K562 (cell line): ENCODE results near the gene ARL4C. TPM values are rescaled to one million over a fixed set of nuclear protein-coding genes. Genes with fewer than 3 reads are reported as not detected.
A peak's percentile ranks its signal among the peaks of the same experiment; 100 is the strongest.

ENCODE experiments used
- ATAC-seq: fragments of 200-7000 bp; cut with Tn5 transposase; 3 replicates; pipeline ENCODE4 v1.9.1; 2020; ENCODE audit warnings: moderate library complexity
- BruUV-seq: library from RNA; stranded (reverse); fragments of 400-500 nt; replicated peaks from 2 replicates; lab custom pipeline; 2021; lab: Mats Ljungman, UMichigan
- CTCF ChIA-PET: fragments of 300-600 bp; formaldehyde crosslinking; extraction: SDS; loops from one replicate; lab custom pipeline; 2021; ENCODE audit warnings: low intra/inter-chr PET ratio; lab: Yijun Ruan, JAX
- POLR2A ChIA-PET: fragments of 300-600, 350-650 bp; sonication (Branson Sonifier 250); formaldehyde crosslinking; extraction: SDS; loops from one replicate; lab custom pipeline; 2021; ENCODE audit warnings: antibody characterized with exemption, inconsistent platforms; lab: Yijun Ruan, JAX
- DNase-seq, 4 experiments: peaks; one replicate each; pipeline versions ENCODE4 v3.0.0 to v3.0.0-alpha.2; 2011 to 2018; ENCODE audit warnings: low spot score in 3 of 4, mixed read lengths in 3 of 4; ENCODE audit errors: extremely low read depth in 1 of 4
- FAIRE-seq: peaks from 2 replicates; lab custom pipeline; 2011; peaks lifted over from hg19 to GRCh38; lab: Jason Lieb, UNC
- H2AFZ ChIP-seq: 2 replicates; pipeline ENCODE4 v1.6.0; 2011; ENCODE audit warnings: low read depth, low read length, control low read depth, inconsistent platforms
- H3K27ac ChIP-seq: fragments of 200-600 bp; 3 replicates; pipeline ENCODE4 v1.8.0; 2011; ENCODE audit warnings: low read depth, mild to moderate bottlenecking, control low read depth, inconsistent platforms, low read length, moderate library complexity, mixed read lengths; ENCODE audit errors: extremely low read depth
- H3K27me3 ChIP-seq, 2 experiments: fragments of 300-600 bp in 1 of 2; 2 replicates in 1 of 2; 3 replicates in 1 of 2; pipeline versions ENCODE4 v1.6.0 to v1.8.0; 2011; ENCODE audit warnings: inconsistent platforms in 2 of 2, low read length in 2 of 2, mild to moderate bottlenecking in 1 of 2, mixed read lengths in 1 of 2, moderate library complexity in 1 of 2; ENCODE audit not compliant: control insufficient read depth in 2 of 2, insufficient read depth in 2 of 2
- H3K36me3 ChIP-seq: fragments of 300-600 bp; 3 replicates; pipeline ENCODE4 v1.8.0; 2011; ENCODE audit warnings: mild to moderate bottlenecking, low read length, inconsistent platforms; ENCODE audit not compliant: control insufficient read depth, insufficient read depth
- H3K4me1 ChIP-seq, 2 experiments: fragments of 200-600 bp in 1 of 2; replicated peaks in 1 of 2; 2 replicates in 1 of 2; 3 replicates in 1 of 2; pipeline versions ENCODE4 v1.5.1 to v1.8.0; 2011; ENCODE audit warnings: inconsistent platforms in 2 of 2, low read length in 2 of 2, mild to moderate bottlenecking in 1 of 2, mixed read lengths in 1 of 2, moderate library complexity in 1 of 2; ENCODE audit not compliant: control insufficient read depth in 2 of 2, insufficient read depth in 2 of 2
- H3K4me2 ChIP-seq: 2 replicates; pipeline ENCODE4 v1.6.1; 2011; ENCODE audit warnings: low read length, control low read depth, inconsistent platforms, mixed read lengths; ENCODE audit not compliant: insufficient read depth
- H3K4me3 ChIP-seq: fragments of 200-600 bp; sonication (generic), shearing (Covaris generic); 2 replicates; pipeline ENCODE4 v1.5.1; 2016; ENCODE audit warnings: control low read depth, inconsistent platforms
- H3K79me2 ChIP-seq: fragments of 200-600 bp; 3 replicates; pipeline ENCODE4 v1.8.0; 2011; ENCODE audit warnings: low read length, inconsistent platforms; ENCODE audit not compliant: control insufficient read depth, insufficient read depth
- H3K9ac ChIP-seq, 2 experiments: 2 replicates each; pipeline versions ENCODE4 v1.6.0 to v1.6.1; 2011; ENCODE audit warnings: low read depth in 2 of 2, low read length in 2 of 2, control low read depth in 1 of 2, inconsistent platforms in 1 of 2, mild to moderate bottlenecking in 1 of 2, mixed read lengths in 1 of 2; ENCODE audit not compliant: insufficient read depth in 1 of 2
- H3K9me1 ChIP-seq: one replicate; pipeline ENCODE4 v1.6.0; 2011; ENCODE audit warnings: inconsistent platforms, mild to moderate bottlenecking, low read length, moderate library complexity; ENCODE audit not compliant: control insufficient read depth, insufficient read depth
- H3K9me3 ChIP-seq: replicated peaks from 2 replicates; pipeline ENCODE4 v1.5.1; 2011; ENCODE audit warnings: low read depth, low read length, inconsistent platforms; ENCODE audit not compliant: control insufficient read depth, insufficient read depth
- H4K20me1 ChIP-seq: replicated peaks from 2 replicates; pipeline ENCODE4 v1.6.1; 2011; ENCODE audit warnings: low read length, inconsistent platforms, mixed read lengths; ENCODE audit not compliant: control insufficient read depth, insufficient read depth
- CBX5 ChIP-seq: IDR thresholded peaks from 2 replicates; pipeline ENCODE4 v1.6.1; 2014; ENCODE audit warnings: low read depth, borderline replicate concordance
- PKNOX1 ChIP-seq: fragments of 450-650 bp; IDR thresholded peaks from 2 replicates; pipeline ENCODE4 v1.6.1; 2016
- WGBS: fragments of 100-300 bp; shearing (Covaris generic); methylation state at CpG from one replicate; pipeline ENCODE4 v1.1.6; 2016; ENCODE audit warnings: low coverage, mixed read lengths; ENCODE audit not compliant: insufficient coverage; ENCODE audit errors: missing lambda C conversion rate; 5-methylcytosine and 5-hydroxymethylcytosine counted together
- in situ Hi-C: fragments of 300-500 bp; cut with MboI; formaldehyde crosslinking; loops from 4 replicates; pipeline ENCODE4 v1.15.0; 2018; ENCODE audit warnings: inconsistent platforms, mixed read lengths
- intact Hi-C: fragments of 100-400 bp; cut with micrococcal nuclease; formaldehyde crosslinking; loops from 2 replicates; pipeline ENCODE4 v1.14.2; 2022
- polyA plus RNA-seq, 8 experiments: library from polyadenylated mRNA; depleted of rRNA in 4 of 8; stranded (reverse) in 5 of 8; unstranded in 3 of 8; fragments of >200 nt; fragmentation: Nextera tagmentation in 2 of 8; fragmentation: Illumina TruSeq in 1 of 8; extraction: Ambion mirVana in 2 of 8; extraction: Trizol in 1 of 8; gene quantifications; 2 replicates each; pipeline versions ENCODE4 v1.2.1 to v1.2.3, GENCODE V29; 2011 to 2014; ENCODE audit warnings: inconsistent platforms in 1 of 8, missing spikeins in 1 of 8
- total RNA-seq, 7 experiments: library from RNA; depleted of rRNA in 6 of 7; stranded (reverse); fragments of >200 nt in 6 of 7; fragmentation: Illumina TruSeq in 2 of 7; extraction: Trizol in 2 of 7; gene quantifications; 2 replicates each; pipeline versions ENCODE4 v1.2.1 to v1.2.3, GENCODE V29; 2011 to 2021; ENCODE audit warnings: low replicate concordance in 1 of 7

Gene ARL4C
- total and polyA plus RNA-seq, 9 of the 15 experiments (the other 6 are each of a cell fraction or from before 2014, with no cell fraction given), result 0.03 to 0.11 (median 0.04) TPM; not detected in 5

- intact Hi-C loops (loop anchor here (5.0 kb wide), 1 partner anchor 215 kb away; no protein-coding TSS in a partner anchor), in situ Hi-C loops (no loop called here)
- H3K9me1 ChIP-seq, result no peaks in the 10 kb centered on the region
- ATAC-seq (no peak), FAIRE-seq (no peak), DNase-seq (no peak)
- no peak overlapping the region for H3K27ac ChIP-seq
- H3K9me3 ChIP-seq, result no peaks in the 10 kb centered on the region
- 0% methylated on average over 2 of the region's 3 CpGs for WGBS
- H2AFZ ChIP-seq, result no peak overlapping the region
- no peak overlapping the region for H3K4me3 ChIP-seq
- H3K9ac ChIP-seq, result no peak overlapping the region
- no peaks in the 10 kb centered on the region for H3K36me3 ChIP-seq
- ChIA-PET POLR2A (no interaction called here), CTCF (no interaction called here)
- H3K4me1 ChIP-seq, result peaks cover 0 to 4% of the 10 kb centered on the region in 2 experiments; a peak in 1 of 5 replicates
- peaks cover 0 to 5% of the 10 kb centered on the region in 2 experiments; a peak in 1 of 5 replicates for H3K27me3 ChIP-seq
- no peaks in the 10 kb centered on the region for H3K79me2 ChIP-seq
- TF ChIP-seq PKNOX1, result peak; percentile 16; the same call in 1 of the 2 replicates
- TF ChIP-seq CBX5, result no peak
- H4K20me1 ChIP-seq, result no peaks in the 10 kb centered on the region
- no TSS peak for BruUV-seq
- H3K4me2 ChIP-seq, result no peak overlapping the region
These were observed 5.5 kb upstream of the ARL4C start for GRCh38 chr2:234502285-234502918.
